ENCODE results near the gene ZBTB20.

DNA sequence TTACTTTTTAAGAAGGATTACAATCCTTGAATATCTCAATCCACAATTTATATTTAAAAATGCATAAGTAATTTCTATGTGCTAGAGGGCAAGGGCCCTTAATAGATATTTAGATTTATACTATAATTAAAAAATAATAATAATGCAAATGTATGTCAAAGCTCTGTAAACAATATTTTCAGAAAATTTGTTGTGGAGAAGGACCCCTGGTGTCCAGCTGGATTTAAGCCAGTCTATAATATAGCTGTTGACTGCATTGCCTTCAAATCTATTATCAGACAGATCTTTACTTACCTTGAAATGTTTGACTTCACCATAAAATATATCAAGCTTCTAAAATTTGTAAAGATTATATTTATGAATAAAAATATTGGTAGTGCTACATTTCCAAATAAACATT lies 65.6 kb downstream of the ZBTB20 start:
- TF ChIP-seq, protein P1, sequence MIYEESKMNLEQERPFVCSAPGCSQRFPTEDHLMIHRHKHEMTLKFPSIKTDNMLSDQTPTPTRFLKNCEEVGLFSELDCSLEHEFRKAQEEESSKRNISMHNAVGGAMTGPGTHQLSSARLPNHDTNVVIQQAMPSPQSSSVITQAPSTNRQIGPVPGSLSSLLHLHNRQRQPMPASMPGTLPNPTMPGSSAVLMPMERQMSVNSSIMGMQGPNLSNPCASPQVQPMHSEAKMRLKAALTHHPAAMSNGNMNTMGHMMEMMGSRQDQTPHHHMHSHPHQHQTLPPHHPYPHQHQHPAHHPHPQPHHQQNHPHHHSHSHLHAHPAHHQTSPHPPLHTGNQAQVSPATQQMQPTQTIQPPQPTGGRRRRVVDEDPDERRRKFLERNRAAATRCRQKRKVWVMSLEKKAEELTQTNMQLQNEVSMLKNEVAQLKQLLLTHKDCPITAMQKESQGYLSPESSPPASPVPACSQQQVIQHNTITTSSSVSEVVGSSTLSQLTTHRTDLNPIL (CRISPR knock-in tag; IDR thresholded peaks at IDR 0.05; ENCODE audit: low read depth) = no peak
- TF ChIP-seq ZNF8 (CRISPR knock-in tag; IDR thresholded peaks at IDR 0.05) = no peak
- TF ChIP-seq, protein P2, sequence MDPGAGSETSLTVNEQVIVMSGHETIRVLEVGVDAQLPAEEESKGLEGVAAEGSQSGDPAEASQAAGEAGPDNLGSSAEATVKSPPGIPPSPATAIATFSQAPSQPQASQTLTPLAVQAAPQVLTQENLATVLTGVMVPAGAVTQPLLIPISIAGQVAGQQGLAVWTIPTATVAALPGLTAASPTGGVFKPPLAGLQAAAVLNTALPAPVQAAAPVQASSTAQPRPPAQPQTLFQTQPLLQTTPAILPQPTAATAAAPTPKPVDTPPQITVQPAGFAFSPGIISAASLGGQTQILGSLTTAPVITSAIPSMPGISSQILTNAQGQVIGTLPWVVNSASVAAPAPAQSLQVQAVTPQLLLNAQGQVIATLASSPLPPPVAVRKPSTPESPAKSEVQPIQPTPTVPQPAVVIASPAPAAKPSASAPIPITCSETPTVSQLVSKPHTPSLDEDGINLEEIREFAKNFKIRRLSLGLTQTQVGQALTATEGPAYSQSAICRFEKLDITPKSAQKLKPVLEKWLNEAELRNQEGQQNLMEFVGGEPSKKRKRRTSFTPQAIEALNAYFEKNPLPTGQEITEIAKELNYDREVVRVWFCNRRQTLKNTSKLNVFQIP (CRISPR knock-in tag; IDR thresholded peaks at IDR 0.05; ENCODE audit: borderline replicate concordance, low read depth) = no peak

Data from SK-N-SH treated with all-trans-retinoic acid at 6 μM for 48 hours (cell line).